Upper lobe of right lung (tissue), 1 donor: Measurements from ENCODE around the gene OR2G3. TPM values are rescaled to one million over a fixed set of nuclear protein-coding genes. Genes with fewer than 3 reads are reported as not detected.

Source experiments
- ATAC-seq: fragments of 200-7000 bp; cut with Tn5 transposase; one replicate; pipeline ENCODE4 v1.9.1; 2020; ENCODE audit warnings: mild to moderate bottlenecking, moderate library complexity
- DNase-seq: peaks from one replicate; pipeline ENCODE4 v3.0.0-alpha.2; 2020
- H3K27ac ChIP-seq: fragments of 200-600 bp; one replicate; pipeline ENCODE4 v1.8.0; 2022
- H3K27me3 ChIP-seq: fragments of 200-600 bp; one replicate; pipeline ENCODE4 v1.8.0; 2022; ENCODE audit warnings: mild to moderate bottlenecking
- H3K36me3 ChIP-seq: fragments of 200-600 bp; one replicate; pipeline ENCODE4 v1.8.0; 2022
- H3K4me1 ChIP-seq: fragments of 200-600 bp; one replicate; pipeline ENCODE4 v1.8.0; 2022
- H3K4me3 ChIP-seq: fragments of 200-600 bp; one replicate; pipeline ENCODE4 v1.8.0; 2022; ENCODE audit warnings: mild to moderate bottlenecking
- H3K9me3 ChIP-seq: fragments of 200-600 bp; one replicate; pipeline ENCODE4 v1.8.0; 2022
- intact Hi-C: fragments of 100-400 bp; cut with DNase I; formaldehyde crosslinking; loops from one replicate; pipeline ENCODE4 v1.11.0; 2022
- total RNA-seq: library from RNA; stranded (reverse); fragmentation: NEBNext Ultra II Directional; extraction: Animal tissue kit (Norgen Biotek cat#: 25700); gene quantifications from one replicate; pipeline ENCODE4 v1.2.1, GENCODE V29; 2021
- TF ChIP-seq, protein P1 (sequence below): fragments of 200-600 bp; IDR thresholded peaks from one replicate; pipeline ENCODE4 v1.8.0; 2022; ENCODE audit warnings: antibody characterized with exemption
- donor health status: DM: no; HTN: yes; CAD: no; lungs with severe emphysema.

Gene OR2G3
- total RNA-seq, 1 donor from 2014 or later, result not detected

DNA sequence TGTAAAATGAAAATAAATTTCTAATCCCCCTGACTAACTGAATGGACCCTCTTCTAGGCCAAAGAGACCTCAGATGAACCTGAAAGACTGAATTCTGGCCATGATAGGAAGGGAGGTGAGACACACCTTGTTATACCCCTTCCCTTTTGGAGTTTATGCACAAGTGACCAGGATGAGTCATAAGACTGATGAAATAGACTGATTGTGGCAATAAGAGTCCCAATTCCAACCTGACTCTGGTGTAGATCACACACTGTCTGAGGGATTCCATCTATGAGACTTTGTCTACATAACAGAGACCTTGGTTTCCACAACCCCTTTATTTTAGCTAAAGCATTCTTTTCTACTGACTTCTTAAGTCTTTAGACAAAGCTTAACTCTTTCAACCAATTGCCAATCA is 30.7 kb upstream of the OR2G3 start:
- no peaks in the 10 kb centered on the region for H3K9me3 ChIP-seq
- TF ChIP-seq, protein P1, sequence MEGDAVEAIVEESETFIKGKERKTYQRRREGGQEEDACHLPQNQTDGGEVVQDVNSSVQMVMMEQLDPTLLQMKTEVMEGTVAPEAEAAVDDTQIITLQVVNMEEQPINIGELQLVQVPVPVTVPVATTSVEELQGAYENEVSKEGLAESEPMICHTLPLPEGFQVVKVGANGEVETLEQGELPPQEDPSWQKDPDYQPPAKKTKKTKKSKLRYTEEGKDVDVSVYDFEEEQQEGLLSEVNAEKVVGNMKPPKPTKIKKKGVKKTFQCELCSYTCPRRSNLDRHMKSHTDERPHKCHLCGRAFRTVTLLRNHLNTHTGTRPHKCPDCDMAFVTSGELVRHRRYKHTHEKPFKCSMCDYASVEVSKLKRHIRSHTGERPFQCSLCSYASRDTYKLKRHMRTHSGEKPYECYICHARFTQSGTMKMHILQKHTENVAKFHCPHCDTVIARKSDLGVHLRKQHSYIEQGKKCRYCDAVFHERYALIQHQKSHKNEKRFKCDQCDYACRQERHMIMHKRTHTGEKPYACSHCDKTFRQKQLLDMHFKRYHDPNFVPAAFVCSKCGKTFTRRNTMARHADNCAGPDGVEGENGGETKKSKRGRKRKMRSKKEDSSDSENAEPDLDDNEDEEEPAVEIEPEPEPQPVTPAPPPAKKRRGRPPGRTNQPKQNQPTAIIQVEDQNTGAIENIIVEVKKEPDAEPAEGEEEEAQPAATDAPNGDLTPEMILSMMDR, result no peak
- intact Hi-C loops, result no loop called here
- no peaks in the 10 kb centered on the region for H3K36me3 ChIP-seq
- no peak for DNase-seq
- ATAC-seq, result no peak
- no peaks in the 10 kb centered on the region for H3K4me1 ChIP-seq
- no peaks in the 10 kb centered on the region for H3K27me3 ChIP-seq
- H3K4me3 ChIP-seq, result no peak overlapping the region
- no peak overlapping the region for H3K27ac ChIP-seq

DNA sequence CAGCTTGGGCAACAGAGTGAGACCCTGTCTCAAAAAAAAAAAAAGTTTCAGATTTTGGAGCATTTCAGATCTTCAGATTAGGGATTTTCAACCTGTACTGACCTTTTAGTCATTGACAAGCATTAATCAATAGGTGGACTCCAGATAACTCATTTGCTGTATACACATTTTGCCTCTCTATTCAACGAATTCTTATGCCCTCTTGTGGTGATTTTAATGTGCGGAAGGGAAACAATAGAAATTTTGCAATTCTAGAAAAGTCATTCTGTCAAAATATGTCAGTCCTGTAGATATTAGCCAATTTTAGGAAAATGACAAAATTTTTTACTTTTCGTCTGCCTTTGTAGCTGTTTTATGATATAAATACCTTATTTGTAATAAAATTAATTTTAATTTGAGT is 28.9 kb upstream of the OR2G3 start:
- Histone ChIP-seq H3K4me1 (no peaks in the 10 kb centered on the region), H3K4me3 (no peak overlapping the region), H3K27me3 (no peaks in the 10 kb centered on the region), H3K9me3 (no peaks in the 10 kb centered on the region), H3K27ac (no peak overlapping the region), H3K36me3 (no peaks in the 10 kb centered on the region)
- DNase-seq (no peak), ATAC-seq (no peak)
- TF ChIP-seq, protein P1, result peak; percentile 32
- intact Hi-C loops, result no loop called here

DNA sequence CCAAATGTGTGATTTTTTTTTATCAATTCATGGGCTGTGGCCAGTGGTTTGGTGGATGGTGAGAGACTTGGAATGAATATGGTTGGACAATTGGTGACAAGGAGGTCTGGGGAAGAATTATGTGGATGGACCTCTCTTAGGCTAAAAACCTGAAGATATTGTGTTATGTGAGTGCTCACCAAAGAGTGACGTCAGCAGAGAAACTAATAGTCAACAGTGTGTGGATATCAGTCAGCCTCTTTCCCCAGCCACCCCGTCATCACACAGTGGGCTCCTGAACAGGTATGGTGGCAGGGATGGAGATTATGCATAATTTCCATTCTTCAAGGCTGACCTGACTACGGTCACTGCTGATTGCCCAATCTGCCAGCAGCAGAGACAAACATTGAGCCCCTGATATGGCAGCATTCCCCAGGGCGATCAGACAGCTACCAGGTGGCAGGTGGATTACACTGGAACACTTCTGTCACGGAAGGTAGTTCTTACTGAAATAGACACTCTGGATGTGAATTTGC is 26.4 kb upstream of the OR2G3 start:
- H3K4me3 ChIP-seq, result no peak overlapping the region
- no peak for ATAC-seq
- H3K36me3 ChIP-seq, result no peaks in the 10 kb centered on the region
- H3K27ac ChIP-seq, result no peak overlapping the region
- intact Hi-C loops, result no loop called here
- no peak for DNase-seq
- no peaks in the 10 kb centered on the region for H3K27me3 ChIP-seq
- no peaks in the 10 kb centered on the region for H3K9me3 ChIP-seq
- TF ChIP-seq, protein P1, result no peak
- H3K4me1 ChIP-seq, result no peaks in the 10 kb centered on the region

DNA sequence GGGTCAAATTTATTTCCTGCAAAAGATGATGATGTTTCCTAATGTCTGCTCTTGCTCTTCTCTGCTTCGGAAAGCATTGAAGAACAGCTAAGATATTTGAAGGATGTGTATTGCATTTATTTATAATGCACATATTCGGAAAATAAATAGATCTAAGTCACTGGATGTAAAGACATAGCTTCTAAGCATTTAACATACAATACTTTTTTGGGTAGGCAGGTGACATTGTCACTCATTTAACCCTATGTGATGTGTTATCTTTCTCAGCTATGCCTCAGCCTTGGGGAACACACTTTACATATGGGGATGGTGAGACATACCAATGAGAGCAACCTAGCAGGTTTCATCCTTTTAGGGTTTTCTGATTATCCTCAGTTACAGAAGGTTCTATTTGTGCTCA is 17.3 kb upstream of the OR2G3 start, which contains the start of gene OR2G2:
Gene OR2G2, plus strand, starts transcription at position 301 of the 400 bp plus-strand sequence. Its CDS starts 0 bp downstream, at position 301.
- no peak within 1 kb of the TSS for H3K4me3 ChIP-seq
- no peak for ATAC-seq
- H3K4me1 ChIP-seq, result no peaks in the 10 kb centered on the region
- no peak within 1 kb of the TSS for H3K27ac ChIP-seq
- no peaks in the 10 kb centered on the region for H3K36me3 ChIP-seq
- intact Hi-C loops, result no loop called here
- H3K27me3 ChIP-seq, result no peaks in the 10 kb centered on the region
- H3K9me3 ChIP-seq, result no peaks in the 10 kb centered on the region
- no peak for DNase-seq
- TF ChIP-seq, protein P1, result no peak

DNA sequence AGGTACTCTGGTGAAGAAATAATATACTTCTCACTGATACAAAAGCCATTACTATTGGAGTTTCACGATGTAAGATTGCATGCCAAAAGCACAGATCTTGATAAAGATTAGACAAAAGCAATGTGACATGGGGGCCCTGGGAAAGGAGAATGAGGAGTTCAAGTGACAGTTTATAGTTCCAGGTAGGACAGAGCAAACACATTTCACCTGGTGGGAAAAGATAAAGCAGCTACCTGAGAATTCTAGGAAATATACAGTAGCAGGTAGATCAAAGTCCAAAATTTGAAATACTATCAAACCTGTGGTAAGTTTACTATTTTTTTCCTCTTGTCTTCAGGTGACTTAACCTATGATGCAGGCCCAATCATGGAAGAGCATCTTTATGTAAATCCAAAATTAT is 8.0 kb downstream of the OR2G3 start:
- no peak for DNase-seq
- no peaks in the 10 kb centered on the region for H3K9me3 ChIP-seq
- TF ChIP-seq, protein P1, result no peak
- no peaks in the 10 kb centered on the region for H3K36me3 ChIP-seq
- H3K27ac ChIP-seq, result no peak overlapping the region
- H3K27me3 ChIP-seq, result no peaks in the 10 kb centered on the region
- H3K4me3 ChIP-seq, result no peak overlapping the region
- intact Hi-C loops, result no loop called here
- H3K4me1 ChIP-seq, result no peaks in the 10 kb centered on the region
- no peak for ATAC-seq

DNA sequence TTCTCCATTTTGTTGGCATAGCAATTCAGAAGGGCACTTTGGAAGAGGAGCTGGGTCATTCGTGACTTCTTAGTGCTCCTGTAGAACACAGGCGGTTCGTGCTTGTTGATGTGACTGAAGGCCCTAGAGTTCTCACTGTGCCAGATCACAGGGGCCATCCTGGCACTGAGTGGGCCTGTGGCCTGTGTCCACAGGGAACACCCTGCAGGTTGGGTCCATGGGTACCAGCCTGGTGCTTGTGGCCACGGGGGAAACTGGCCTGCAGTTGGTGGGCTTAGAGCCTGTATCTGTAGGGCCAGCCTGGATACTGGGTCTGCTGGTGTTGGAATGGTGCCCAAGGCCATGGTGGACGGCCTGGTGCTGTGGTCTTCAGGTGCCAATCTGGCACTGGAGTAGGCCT is 9.2 kb downstream of the OR2G3 start:
- Histone ChIP-seq H3K4me3 (no peak overlapping the region), H3K27ac (no peak overlapping the region), H3K36me3 (no peaks in the 10 kb centered on the region), H3K9me3 (no peaks in the 10 kb centered on the region), H3K4me1 (no peaks in the 10 kb centered on the region), H3K27me3 (no peaks in the 10 kb centered on the region)
- no peak for ATAC-seq
- intact Hi-C loops, result no loop called here
- TF ChIP-seq, protein P1, result no peak
- DNase-seq, result no peak
